Measurements from ENCODE around the gene ERG28.

The ERG28 gene

GRCh38 chr14:75614179-75614578, 46.5 kb downstream of the ERG28 start:
- H3K27ac ChIP-seq = no peak overlapping the region
- H3K79me2 ChIP-seq (ENCODE audit: insufficient read depth, low read depth) = no peaks in the 10 kb centered on the region
- no peaks in the 10 kb centered on the region for H3K4me1 ChIP-seq (ENCODE audit: low read depth, poor library complexity, severe bottlenecking)
- TF ChIP-seq CTCF (conservative IDR thresholded peaks at IDR 0.05; ENCODE audit: low read depth, low read length) = no peak
- H3K9ac ChIP-seq = no peak overlapping the region
- no peak overlapping the region for H3K4me2 ChIP-seq
- H2AFZ ChIP-seq (ENCODE audit: low read depth) = no peak overlapping the region
- H4K20me1 ChIP-seq (ENCODE audit: insufficient read depth) = no peaks in the 10 kb centered on the region
- H3K36me3 ChIP-seq (ENCODE audit: insufficient read depth) = no peaks in the 10 kb centered on the region
- no peak overlapping the region for H3K4me3 ChIP-seq (IDR thresholded peaks at IDR 0.05; ENCODE audit: insufficient read depth, low read depth, low read length)
- no peaks in the 10 kb centered on the region for H3K27me3 ChIP-seq (ENCODE audit: insufficient read depth, low read depth)

- Histone ChIP-seq H2AFZ (ENCODE audit: low read depth) (no peak overlapping the region), H3K4me2 (no peak overlapping the region), H3K79me2 (ENCODE audit: insufficient read depth, low read depth) (no peaks in the 10 kb centered on the region), H3K36me3 (ENCODE audit: insufficient read depth) (no peaks in the 10 kb centered on the region), H3K9ac (no peak overlapping the region), H3K27ac (no peak overlapping the region), H3K27me3 (ENCODE audit: insufficient read depth, low read depth) (no peaks in the 10 kb centered on the region), H3K4me3 (IDR thresholded peaks at IDR 0.05; ENCODE audit: insufficient read depth, low read depth, low read length) (no peak overlapping the region), H3K4me1 (ENCODE audit: low read depth, poor library complexity, severe bottlenecking) (no peaks in the 10 kb centered on the region), H4K20me1 (ENCODE audit: insufficient read depth) (no peaks in the 10 kb centered on the region)
- TF ChIP-seq CTCF (conservative IDR thresholded peaks at IDR 0.05; ENCODE audit: low read depth, low read length) = no peak
Observed at GRCh38 chr14:75612157-75612556, 48.5 kb downstream of the ERG28 start.

GRCh38 chr14:75610834-75611233, 49.8 kb downstream of the ERG28 start:
- Histone ChIP-seq H3K4me3 (IDR thresholded peaks at IDR 0.05; ENCODE audit: insufficient read depth, low read depth, low read length) (no peak overlapping the region), H3K36me3 (ENCODE audit: insufficient read depth) (no peaks in the 10 kb centered on the region), H3K4me2 (no peak overlapping the region), H4K20me1 (ENCODE audit: insufficient read depth) (no peaks in the 10 kb centered on the region), H3K4me1 (ENCODE audit: low read depth, poor library complexity, severe bottlenecking) (no peaks in the 10 kb centered on the region), H3K27ac (no peak overlapping the region), H3K79me2 (ENCODE audit: insufficient read depth, low read depth) (no peaks in the 10 kb centered on the region), H3K27me3 (ENCODE audit: insufficient read depth, low read depth) (no peaks in the 10 kb centered on the region), H2AFZ (ENCODE audit: low read depth) (no peak overlapping the region), H3K9ac (no peak overlapping the region)
- TF ChIP-seq CTCF (conservative IDR thresholded peaks at IDR 0.05; ENCODE audit: low read depth, low read length) = no peak

- H3K27me3 ChIP-seq (ENCODE audit: insufficient read depth, low read depth) = no peaks in the 10 kb centered on the region
- H3K4me2 ChIP-seq = no peak overlapping the region
- no peaks in the 10 kb centered on the region for H4K20me1 ChIP-seq (ENCODE audit: insufficient read depth)
- no peaks in the 10 kb centered on the region for H3K36me3 ChIP-seq (ENCODE audit: insufficient read depth)
- TF ChIP-seq CTCF (conservative IDR thresholded peaks at IDR 0.05; ENCODE audit: low read depth, low read length) = no peak
- H3K4me1 ChIP-seq (ENCODE audit: low read depth, poor library complexity, severe bottlenecking) = no peaks in the 10 kb centered on the region
- H3K4me3 ChIP-seq (IDR thresholded peaks at IDR 0.05; ENCODE audit: insufficient read depth, low read depth, low read length) = no peak overlapping the region
- H2AFZ ChIP-seq (ENCODE audit: low read depth) = no peak overlapping the region
- no peaks in the 10 kb centered on the region for H3K79me2 ChIP-seq (ENCODE audit: insufficient read depth, low read depth)
- no peak overlapping the region for H3K9ac ChIP-seq
- no peak overlapping the region for H3K27ac ChIP-seq
Observed at GRCh38 chr14:75609606-75610475, 50.8 kb downstream of the ERG28 start.
